WTC11 (cell line): Measurements from ENCODE around the gene INPP5K. TPM values are rescaled to one million over a fixed set of nuclear protein-coding genes. Genes with fewer than 3 reads are reported as not detected.
A peak's percentile ranks its signal among the peaks of the same experiment; 100 is the strongest.

Experiments used
- ATAC-seq: fragments of 200-7000 bp; cut with Tn5 transposase; 2 replicates; pipeline ENCODE4 v1.10.0; 2021; ENCODE audit warnings: mild to moderate bottlenecking, moderate library complexity
- CTCF ChIA-PET: fragments of 300-600 bp; sonication (Branson Sonifier 250); formaldehyde crosslinking; loops from one replicate; lab custom pipeline; 2021; ENCODE audit warnings: antibody characterized with exemption; lab: Charles Lee
- POLR2A ChIA-PET: fragments of 350-600 bp; sonication (Branson Sonifier 250); formaldehyde crosslinking; loops from one replicate; lab custom pipeline; 2021; ENCODE audit warnings: antibody characterized with exemption; lab: Charles Lee
- DNase-seq: peaks from one replicate; pipeline ENCODE4 v3.0.0; 2021; ENCODE audit warnings: low spot score
- H3K27ac Mint-ChIP-seq: 2 replicates; pipeline ENCODE4 v1.8.0; 2021; ENCODE audit warnings: mixed read lengths
- H3K27me3 Mint-ChIP-seq: 2 replicates; pipeline ENCODE4 v1.8.0; 2021; ENCODE audit warnings: low read depth, mild to moderate bottlenecking, moderate library complexity, mixed read lengths
- H3K36me3 Mint-ChIP-seq: 2 replicates; pipeline ENCODE4 v1.8.0; 2021; ENCODE audit warnings: mixed read lengths
- H3K4me1 Mint-ChIP-seq: 2 replicates; pipeline ENCODE4 v1.8.0; 2022; ENCODE audit warnings: mixed read lengths
- H3K4me3 Mint-ChIP-seq: 2 replicates; pipeline ENCODE4 v1.8.0; 2021; ENCODE audit warnings: mild to moderate bottlenecking, moderate library complexity, mixed read lengths
- H3K9me3 Mint-ChIP-seq: 2 replicates; pipeline ENCODE4 v1.8.0; 2021; ENCODE audit warnings: mixed read lengths
- CREM ChIP-seq: sonication (generic); formaldehyde crosslinking; IDR thresholded peaks from 2 replicates; pipeline ENCODE4 v1.8.1; 2022; ENCODE audit warnings: mild to moderate bottlenecking, missing genetic modification reagents, moderate library complexity
- ELF4 ChIP-seq: sonication (generic); formaldehyde crosslinking; IDR thresholded peaks from 2 replicates; pipeline ENCODE4 v1.8.1; 2022; ENCODE audit warnings: low read depth, mild to moderate bottlenecking, moderate library complexity, missing genetic modification reagents
- EMX1 ChIP-seq: fragments of 250-450 bp; sonication (Bioruptor Pico); IDR thresholded peaks from 2 replicates; pipeline ENCODE4 v1.8.0; 2021; ENCODE audit warnings: mild to moderate bottlenecking
- ETV6 ChIP-seq: sonication (generic); formaldehyde crosslinking; IDR thresholded peaks from 2 replicates; pipeline ENCODE4 v1.8.1; 2022; ENCODE audit warnings: mild to moderate bottlenecking, missing genetic modification reagents
- FOXK1 ChIP-seq: sonication (generic); formaldehyde crosslinking; IDR thresholded peaks from 2 replicates; pipeline ENCODE4 v1.8.0; 2022; ENCODE audit warnings: mild to moderate bottlenecking, moderate library complexity, missing genetic modification reagents
- GTF2I ChIP-seq: fragments of 250-450 bp; sonication (Bioruptor Pico); conservative IDR thresholded peaks from 2 replicates; pipeline ENCODE4 v1.4.0; 2021; ENCODE audit warnings: mild to moderate bottlenecking
- MXD4 ChIP-seq: fragments of 250-450 bp; sonication (Bioruptor Pico); IDR thresholded peaks from 2 replicates; pipeline ENCODE4 v1.8.0; 2021; ENCODE audit warnings: mild to moderate bottlenecking, moderate library complexity, borderline replicate concordance
- MYBL2 ChIP-seq: sonication (generic); formaldehyde crosslinking; IDR thresholded peaks from 2 replicates; pipeline ENCODE4 v1.8.1; 2023; ENCODE audit warnings: mild to moderate bottlenecking, moderate library complexity, missing genetic modification reagents
- NFATC4 ChIP-seq: fragments of 250-450 bp; sonication (Bioruptor Pico); IDR thresholded peaks from 2 replicates; pipeline ENCODE4 v1.9.0; 2021; ENCODE audit warnings: mild to moderate bottlenecking
- NFYB ChIP-seq: sonication (generic); formaldehyde crosslinking; conservative IDR thresholded peaks from 2 replicates; pipeline ENCODE4 v1.8.0; 2022; ENCODE audit warnings: low read depth, missing genetic modification reagents
- NR1H2 ChIP-seq: sonication (generic); formaldehyde crosslinking; IDR thresholded peaks from 2 replicates; pipeline ENCODE4 v1.9.0; 2021; ENCODE audit warnings: mild to moderate bottlenecking, moderate library complexity, missing genetic modification reagents
- NR2C2 ChIP-seq: sonication (generic); formaldehyde crosslinking; IDR thresholded peaks from 2 replicates; pipeline ENCODE4 v1.8.0; 2022; ENCODE audit warnings: mild to moderate bottlenecking, missing genetic modification reagents
- PRRX2 ChIP-seq: fragments of 250-450 bp; sonication (Bioruptor Pico); IDR thresholded peaks from 2 replicates; pipeline ENCODE4 v1.8.0; 2021; ENCODE audit warnings: mild to moderate bottlenecking
- RELA ChIP-seq: sonication (generic); formaldehyde crosslinking; IDR thresholded peaks from 2 replicates; pipeline ENCODE4 v1.8.1; 2022; ENCODE audit warnings: missing genetic modification reagents, mild to moderate bottlenecking, borderline replicate concordance
- ZNF138 ChIP-seq: sonication (generic); formaldehyde crosslinking; conservative IDR thresholded peaks from 2 replicates; pipeline ENCODE4 v1.8.1; 2022; ENCODE audit warnings: mild to moderate bottlenecking, moderate library complexity, missing genetic modification reagents
- ZNF317 ChIP-seq: sonication (generic); formaldehyde crosslinking; IDR thresholded peaks from 2 replicates; pipeline ENCODE4 v1.8.1; 2023; ENCODE audit warnings: low read depth, mild to moderate bottlenecking, moderate library complexity, missing genetic modification reagents, borderline replicate concordance
- ZNF423 ChIP-seq: fragments of 250-450 bp; sonication (Bioruptor Pico); IDR thresholded peaks from 2 replicates; pipeline ENCODE4 v2.1.2; 2022; ENCODE audit warnings: mild to moderate bottlenecking, moderate library complexity
- ZNF671 ChIP-seq: fragments of 250-450 bp; sonication (Bioruptor Pico); IDR thresholded peaks from 2 replicates; pipeline ENCODE4 v1.8.0; 2021; ENCODE audit warnings: mild to moderate bottlenecking
- total RNA-seq: library from RNA; stranded (reverse); gene quantifications from 3 replicates; pipeline ENCODE4 v1.2.3, GENCODE V29; 2021
- TF ChIP-seq, protein P1 (sequence below): sonication (generic); formaldehyde crosslinking; IDR thresholded peaks from 2 replicates; pipeline ENCODE4 v1.8.1; 2023; ENCODE audit warnings: mild to moderate bottlenecking, missing genetic modification reagents, borderline replicate concordance
- TF ChIP-seq, protein P2 (sequence below): sonication (generic); formaldehyde crosslinking; IDR thresholded peaks from 2 replicates; pipeline ENCODE4 v1.8.1; 2023; ENCODE audit warnings: mild to moderate bottlenecking, moderate library complexity, missing genetic modification reagents
- TF ChIP-seq, protein P3 (sequence below): sonication (generic); formaldehyde crosslinking; IDR thresholded peaks from 2 replicates; pipeline ENCODE4 v1.8.0; 2022; ENCODE audit warnings: mild to moderate bottlenecking, missing genetic modification reagents
- TF ChIP-seq, protein P4 (sequence below): sonication (generic); formaldehyde crosslinking; conservative IDR thresholded peaks from 2 replicates; pipeline ENCODE4 v1.8.1; 2023; ENCODE audit warnings: mild to moderate bottlenecking, low read depth, missing genetic modification reagents, moderate library complexity
- TF ChIP-seq, protein P5 (sequence below): sonication (generic); formaldehyde crosslinking; IDR thresholded peaks from 2 replicates; pipeline ENCODE4 v1.8.1; 2023; ENCODE audit warnings: mild to moderate bottlenecking, missing genetic modification reagents

INPP5K gene
- total RNA-seq, 1 experiment from 2014 or later = 26.8 TPM

DNA sequence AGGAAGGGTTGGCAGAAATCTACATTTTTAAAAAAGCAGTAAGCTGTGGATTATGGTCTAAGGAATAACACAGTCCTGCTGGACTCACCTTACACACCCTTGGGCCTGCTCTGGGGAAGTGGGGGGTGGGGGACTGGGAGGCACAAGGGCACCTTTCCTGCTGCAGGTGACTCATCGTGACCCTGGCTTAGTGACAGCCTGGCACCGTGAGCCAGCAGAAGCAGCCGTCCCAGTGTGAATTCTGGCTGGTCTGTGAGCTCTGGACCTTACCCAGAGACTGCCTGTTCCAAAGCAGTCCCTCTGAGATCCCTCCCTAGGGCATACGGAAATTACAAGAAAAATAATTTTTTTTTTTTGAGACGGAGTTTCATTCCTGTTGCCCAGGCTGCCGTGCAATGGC, 56.2 kb downstream of the INPP5K start (continued):
- TF ChIP-seq GTF2I (CRISPR knock-in tag) (no peak), NFATC4 (CRISPR knock-in tag) (no peak), NR1H2 (CRISPR knock-in tag) (no peak), ZNF138 (CRISPR knock-in tag) (no peak), FOXK1 (CRISPR knock-in tag) (no peak), ZNF671 (CRISPR knock-in tag) (no peak)
- TF ChIP-seq, protein P1, sequence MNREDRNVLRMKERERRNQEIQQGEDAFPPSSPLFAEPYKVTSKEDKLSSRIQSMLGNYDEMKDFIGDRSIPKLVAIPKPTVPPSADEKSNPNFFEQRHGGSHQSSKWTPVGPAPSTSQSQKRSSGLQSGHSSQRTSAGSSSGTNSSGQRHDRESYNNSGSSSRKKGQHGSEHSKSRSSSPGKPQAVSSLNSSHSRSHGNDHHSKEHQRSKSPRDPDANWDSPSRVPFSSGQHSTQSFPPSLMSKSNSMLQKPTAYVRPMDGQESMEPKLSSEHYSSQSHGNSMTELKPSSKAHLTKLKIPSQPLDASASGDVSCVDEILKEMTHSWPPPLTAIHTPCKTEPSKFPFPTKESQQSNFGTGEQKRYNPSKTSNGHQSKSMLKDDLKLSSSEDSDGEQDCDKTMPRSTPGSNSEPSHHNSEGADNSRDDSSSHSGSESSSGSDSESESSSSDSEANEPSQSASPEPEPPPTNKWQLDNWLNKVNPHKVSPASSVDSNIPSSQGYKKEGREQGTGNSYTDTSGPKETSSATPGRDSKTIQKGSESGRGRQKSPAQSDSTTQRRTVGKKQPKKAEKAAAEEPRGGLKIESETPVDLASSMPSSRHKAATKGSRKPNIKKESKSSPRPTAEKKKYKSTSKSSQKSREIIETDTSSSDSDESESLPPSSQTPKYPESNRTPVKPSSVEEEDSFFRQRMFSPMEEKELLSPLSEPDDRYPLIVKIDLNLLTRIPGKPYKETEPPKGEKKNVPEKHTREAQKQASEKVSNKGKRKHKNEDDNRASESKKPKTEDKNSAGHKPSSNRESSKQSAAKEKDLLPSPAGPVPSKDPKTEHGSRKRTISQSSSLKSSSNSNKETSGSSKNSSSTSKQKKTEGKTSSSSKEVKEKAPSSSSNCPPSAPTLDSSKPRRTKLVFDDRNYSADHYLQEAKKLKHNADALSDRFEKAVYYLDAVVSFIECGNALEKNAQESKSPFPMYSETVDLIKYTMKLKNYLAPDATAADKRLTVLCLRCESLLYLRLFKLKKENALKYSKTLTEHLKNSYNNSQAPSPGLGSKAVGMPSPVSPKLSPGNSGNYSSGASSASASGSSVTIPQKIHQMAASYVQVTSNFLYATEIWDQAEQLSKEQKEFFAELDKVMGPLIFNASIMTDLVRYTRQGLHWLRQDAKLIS (CRISPR knock-in tag) = no peak
- TF ChIP-seq, protein P2, sequence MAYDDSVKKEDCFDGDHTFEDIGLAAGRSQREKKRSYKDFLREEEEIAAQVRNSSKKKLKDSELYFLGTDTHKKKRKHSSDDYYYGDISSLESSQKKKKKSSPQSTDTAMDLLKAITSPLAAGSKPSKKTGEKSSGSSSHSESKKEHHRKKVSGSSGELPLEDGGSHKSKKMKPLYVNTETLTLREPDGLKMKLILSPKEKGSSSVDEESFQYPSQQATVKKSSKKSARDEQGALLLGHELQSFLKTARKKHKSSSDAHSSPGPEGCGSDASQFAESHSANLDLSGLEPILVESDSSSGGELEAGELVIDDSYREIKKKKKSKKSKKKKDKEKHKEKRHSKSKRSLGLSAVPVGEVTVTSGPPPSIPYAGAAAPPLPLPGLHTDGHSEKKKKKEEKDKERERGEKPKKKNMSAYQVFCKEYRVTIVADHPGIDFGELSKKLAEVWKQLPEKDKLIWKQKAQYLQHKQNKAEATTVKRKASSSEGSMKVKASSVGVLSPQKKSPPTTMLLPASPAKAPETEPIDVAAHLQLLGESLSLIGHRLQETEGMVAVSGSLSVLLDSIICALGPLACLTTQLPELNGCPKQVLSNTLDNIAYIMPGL (CRISPR knock-in tag) = no peak
- TF ChIP-seq, protein P3, sequence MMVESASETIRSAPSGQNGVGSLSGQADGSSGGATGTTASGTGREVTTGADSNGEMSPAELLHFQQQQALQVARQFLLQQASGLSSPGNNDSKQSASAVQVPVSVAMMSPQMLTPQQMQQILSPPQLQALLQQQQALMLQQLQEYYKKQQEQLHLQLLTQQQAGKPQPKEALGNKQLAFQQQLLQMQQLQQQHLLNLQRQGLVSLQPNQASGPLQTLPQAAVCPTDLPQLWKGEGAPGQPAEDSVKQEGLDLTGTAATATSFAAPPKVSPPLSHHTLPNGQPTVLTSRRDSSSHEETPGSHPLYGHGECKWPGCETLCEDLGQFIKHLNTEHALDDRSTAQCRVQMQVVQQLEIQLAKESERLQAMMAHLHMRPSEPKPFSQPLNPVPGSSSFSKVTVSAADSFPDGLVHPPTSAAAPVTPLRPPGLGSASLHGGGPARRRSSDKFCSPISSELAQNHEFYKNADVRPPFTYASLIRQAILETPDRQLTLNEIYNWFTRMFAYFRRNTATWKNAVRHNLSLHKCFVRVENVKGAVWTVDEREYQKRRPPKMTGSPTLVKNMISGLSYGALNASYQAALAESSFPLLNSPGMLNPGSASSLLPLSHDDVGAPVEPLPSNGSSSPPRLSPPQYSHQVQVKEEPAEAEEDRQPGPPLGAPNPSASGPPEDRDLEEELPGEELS (CRISPR knock-in tag) = no peak
- TF ChIP-seq, all 79 proteins: peak for 0

DNA sequence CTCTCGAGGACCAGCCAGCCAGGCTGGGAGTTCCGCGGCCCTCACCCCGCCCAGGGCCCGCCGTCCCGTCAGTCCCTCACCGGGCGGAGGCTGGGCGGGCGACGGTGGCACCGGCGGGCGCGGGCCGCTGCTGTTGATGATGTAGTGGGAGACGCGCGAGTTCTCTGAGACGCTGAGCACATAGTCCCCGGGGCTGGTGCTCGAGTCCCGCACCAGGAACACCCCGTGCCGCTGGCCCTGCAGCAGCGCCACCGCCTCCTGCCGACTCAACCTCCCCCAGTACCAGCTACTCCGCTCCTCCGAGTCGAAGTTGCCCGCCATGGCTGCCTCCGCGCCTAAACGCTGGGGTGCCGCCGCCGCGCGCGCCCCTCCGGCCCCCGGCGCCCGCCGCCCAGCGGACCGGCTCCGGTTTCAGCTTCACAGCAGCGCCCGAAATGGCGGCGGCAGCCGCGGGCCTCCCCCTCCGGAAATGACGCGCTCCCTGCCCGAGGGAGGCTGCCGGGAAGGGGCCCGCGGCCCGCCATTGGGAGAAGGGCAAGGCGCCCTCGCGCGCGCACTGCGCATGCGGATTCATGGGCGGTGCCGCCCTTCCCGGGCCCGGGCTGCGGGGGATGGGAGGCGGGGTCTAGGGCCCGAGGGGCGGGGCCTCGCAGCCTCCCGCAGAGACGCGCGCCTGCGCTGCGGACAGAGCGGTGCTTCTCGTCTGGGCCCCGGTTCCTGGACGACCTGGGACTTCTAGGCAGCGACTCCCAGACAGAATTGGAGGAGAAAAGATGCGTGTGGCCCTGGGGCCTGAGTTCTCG, 60.4 kb downstream of the INPP5K start, which contains the start of gene CRK:
CRK (minus strand) TSS at position 436 of the 803 bp plus-strand sequence; CDS start at position 321, 115 bp downstream.
- ATAC-seq (peak; percentile 94), DNase-seq (peak; percentile 98)
- Mint-ChIP-seq H3K4me1 (peaks cover 24% of the 10 kb centered on the region), H3K27ac (peak within 1 kb of the TSS; percentile 91), H3K27me3 (no peaks in the 10 kb centered on the region; the same call in 1 of the 2 replicates), H3K36me3 (peaks cover 14% of the 10 kb centered on the region), H3K9me3 (peaks cover 3% of the 10 kb centered on the region; the same call in 1 of the 2 replicates), H3K4me3 (peak within 1 kb of the TSS; percentile 91)
- POLR2A ChIA-PET = no interaction called here
- CTCF ChIA-PET = interaction anchor here (1.0 to 1.6 kb wide), 3 partner anchors 60 to 90 kb away, joined by 3 to 10 read pairs (median 8); partner anchors contain the start of gene INPP5K
- TF ChIP-seq, protein P4, sequence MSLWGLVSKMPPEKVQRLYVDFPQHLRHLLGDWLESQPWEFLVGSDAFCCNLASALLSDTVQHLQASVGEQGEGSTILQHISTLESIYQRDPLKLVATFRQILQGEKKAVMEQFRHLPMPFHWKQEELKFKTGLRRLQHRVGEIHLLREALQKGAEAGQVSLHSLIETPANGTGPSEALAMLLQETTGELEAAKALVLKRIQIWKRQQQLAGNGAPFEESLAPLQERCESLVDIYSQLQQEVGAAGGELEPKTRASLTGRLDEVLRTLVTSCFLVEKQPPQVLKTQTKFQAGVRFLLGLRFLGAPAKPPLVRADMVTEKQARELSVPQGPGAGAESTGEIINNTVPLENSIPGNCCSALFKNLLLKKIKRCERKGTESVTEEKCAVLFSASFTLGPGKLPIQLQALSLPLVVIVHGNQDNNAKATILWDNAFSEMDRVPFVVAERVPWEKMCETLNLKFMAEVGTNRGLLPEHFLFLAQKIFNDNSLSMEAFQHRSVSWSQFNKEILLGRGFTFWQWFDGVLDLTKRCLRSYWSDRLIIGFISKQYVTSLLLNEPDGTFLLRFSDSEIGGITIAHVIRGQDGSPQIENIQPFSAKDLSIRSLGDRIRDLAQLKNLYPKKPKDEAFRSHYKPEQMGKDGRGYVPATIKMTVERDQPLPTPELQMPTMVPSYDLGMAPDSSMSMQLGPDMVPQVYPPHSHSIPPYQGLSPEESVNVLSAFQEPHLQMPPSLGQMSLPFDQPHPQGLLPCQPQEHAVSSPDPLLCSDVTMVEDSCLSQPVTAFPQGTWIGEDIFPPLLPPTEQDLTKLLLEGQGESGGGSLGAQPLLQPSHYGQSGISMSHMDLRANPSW (CRISPR knock-in tag) = peak; percentile 67; the same call in 1 of the 2 replicates
- TF ChIP-seq EMX1 = no peak
- no peak for TF ChIP-seq RELA (CRISPR knock-in tag)
- no peak for TF ChIP-seq ZNF317
- peak; percentile 48; the same call in 1 of the 2 replicates for TF ChIP-seq ETV6 (CRISPR knock-in tag)
- no peak for TF ChIP-seq NFYB (CRISPR knock-in tag)
- no peak for TF ChIP-seq MXD4
- TF ChIP-seq ZNF423 = no peak
- TF ChIP-seq, protein P5, sequence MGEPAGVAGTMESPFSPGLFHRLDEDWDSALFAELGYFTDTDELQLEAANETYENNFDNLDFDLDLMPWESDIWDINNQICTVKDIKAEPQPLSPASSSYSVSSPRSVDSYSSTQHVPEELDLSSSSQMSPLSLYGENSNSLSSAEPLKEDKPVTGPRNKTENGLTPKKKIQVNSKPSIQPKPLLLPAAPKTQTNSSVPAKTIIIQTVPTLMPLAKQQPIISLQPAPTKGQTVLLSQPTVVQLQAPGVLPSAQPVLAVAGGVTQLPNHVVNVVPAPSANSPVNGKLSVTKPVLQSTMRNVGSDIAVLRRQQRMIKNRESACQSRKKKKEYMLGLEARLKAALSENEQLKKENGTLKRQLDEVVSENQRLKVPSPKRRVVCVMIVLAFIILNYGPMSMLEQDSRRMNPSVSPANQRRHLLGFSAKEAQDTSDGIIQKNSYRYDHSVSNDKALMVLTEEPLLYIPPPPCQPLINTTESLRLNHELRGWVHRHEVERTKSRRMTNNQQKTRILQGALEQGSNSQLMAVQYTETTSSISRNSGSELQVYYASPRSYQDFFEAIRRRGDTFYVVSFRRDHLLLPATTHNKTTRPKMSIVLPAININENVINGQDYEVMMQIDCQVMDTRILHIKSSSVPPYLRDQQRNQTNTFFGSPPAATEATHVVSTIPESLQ (CRISPR knock-in tag) = no peak
- no peak for TF ChIP-seq NR2C2
- TF ChIP-seq ELF4 (CRISPR knock-in tag) = no peak
- TF ChIP-seq PRRX2 (CRISPR knock-in tag) = no peak
- TF ChIP-seq CREM (CRISPR knock-in tag) = peak; percentile 96
- TF ChIP-seq MYBL2 (CRISPR knock-in tag) = peak; percentile 32
